ENCODE results near the gene OPCML.

DNA sequence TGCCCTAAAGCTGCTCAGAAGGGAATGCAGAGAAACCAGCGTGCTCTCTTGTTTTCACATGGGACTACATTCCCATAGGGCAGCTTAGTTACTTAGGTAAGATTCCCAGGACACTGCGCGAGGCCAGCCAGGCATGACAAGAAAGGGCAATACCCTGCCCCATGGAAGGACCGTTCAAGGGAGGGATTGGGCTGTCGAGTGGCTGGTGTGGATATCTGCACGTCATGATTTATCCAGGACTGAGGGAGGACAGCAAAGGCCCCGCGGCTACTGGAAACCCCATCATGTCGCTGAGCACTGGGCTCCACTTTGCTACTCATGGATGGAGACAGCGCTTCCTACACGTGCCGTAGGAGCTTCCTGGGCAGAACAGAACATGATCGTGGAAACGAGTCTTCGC, 169.4 kb downstream of the OPCML start:
- TF ChIP-seq, protein P1, sequence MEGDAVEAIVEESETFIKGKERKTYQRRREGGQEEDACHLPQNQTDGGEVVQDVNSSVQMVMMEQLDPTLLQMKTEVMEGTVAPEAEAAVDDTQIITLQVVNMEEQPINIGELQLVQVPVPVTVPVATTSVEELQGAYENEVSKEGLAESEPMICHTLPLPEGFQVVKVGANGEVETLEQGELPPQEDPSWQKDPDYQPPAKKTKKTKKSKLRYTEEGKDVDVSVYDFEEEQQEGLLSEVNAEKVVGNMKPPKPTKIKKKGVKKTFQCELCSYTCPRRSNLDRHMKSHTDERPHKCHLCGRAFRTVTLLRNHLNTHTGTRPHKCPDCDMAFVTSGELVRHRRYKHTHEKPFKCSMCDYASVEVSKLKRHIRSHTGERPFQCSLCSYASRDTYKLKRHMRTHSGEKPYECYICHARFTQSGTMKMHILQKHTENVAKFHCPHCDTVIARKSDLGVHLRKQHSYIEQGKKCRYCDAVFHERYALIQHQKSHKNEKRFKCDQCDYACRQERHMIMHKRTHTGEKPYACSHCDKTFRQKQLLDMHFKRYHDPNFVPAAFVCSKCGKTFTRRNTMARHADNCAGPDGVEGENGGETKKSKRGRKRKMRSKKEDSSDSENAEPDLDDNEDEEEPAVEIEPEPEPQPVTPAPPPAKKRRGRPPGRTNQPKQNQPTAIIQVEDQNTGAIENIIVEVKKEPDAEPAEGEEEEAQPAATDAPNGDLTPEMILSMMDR (IDR thresholded peaks at IDR 0.05; ENCODE audit: poor library complexity, severe bottlenecking), result no peak
- TF ChIP-seq EP300 (conservative IDR thresholded peaks at IDR 0.05; ENCODE audit: poor library complexity, severe bottlenecking) (no peak), SMC3 (conservative IDR thresholded peaks at IDR 0.05; ENCODE audit: poor library complexity) (no peak), EZH2 (IDR thresholded peaks at IDR 0.05; ENCODE audit: borderline replicate concordance, insufficient read depth, low read length, poor library complexity, severe bottlenecking) (no peak), MXI1 (conservative IDR thresholded peaks at IDR 0.05; ENCODE audit: poor library complexity, severe bottlenecking) (no peak), POLR2AphosphoS5 (IDR thresholded peaks at IDR 0.05) (no peak)
